GM19467 (cell line): ENCODE results near the gene LRRC56.
"Not testable (repeated sequence)": the region's sequence is repeated elsewhere in the genome, so short reads cannot be mapped to it uniquely, and the experiment has no call there.

Experiments
- ATAC-seq: cut with Tn5 transposase; IDR thresholded peaks from one replicate; pipeline ENCODE4 v1.9.1; 2021; ENCODE audit warnings: mild to moderate bottlenecking, moderate library complexity; ENCODE audit not compliant: unreplicated experiment

The LRRC56 gene

DNA sequence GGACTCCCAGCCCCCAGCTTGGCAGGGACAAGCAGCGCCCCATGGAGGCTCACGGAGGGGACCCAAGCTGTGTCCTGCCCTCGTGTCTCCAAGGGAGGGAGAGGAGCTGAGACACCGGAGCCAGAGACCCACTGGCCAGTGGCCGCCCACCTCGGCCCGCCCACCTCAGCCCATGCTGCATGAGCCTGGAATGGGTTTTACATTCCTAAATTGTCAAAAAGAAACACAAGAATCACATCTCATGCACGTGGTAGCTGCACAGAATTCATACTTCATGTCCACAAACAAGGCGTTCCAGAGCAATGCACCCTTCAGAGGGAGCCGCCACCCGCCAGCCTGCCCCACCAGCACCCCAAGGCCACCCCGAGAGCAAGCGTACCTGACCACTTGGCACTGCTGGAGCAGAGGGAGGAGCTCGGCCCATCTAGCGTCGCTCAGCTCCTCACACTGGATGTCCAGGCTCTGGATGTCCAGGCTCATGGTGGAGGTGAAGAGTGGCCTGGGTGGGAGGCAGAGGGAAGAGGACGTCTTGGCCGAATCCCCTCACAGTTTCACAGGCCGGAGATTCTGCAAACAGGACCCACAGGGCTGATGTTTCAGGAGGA lies 35.5 kb upstream of the LRRC56 start:
- ATAC-seq: no peak

DNA sequence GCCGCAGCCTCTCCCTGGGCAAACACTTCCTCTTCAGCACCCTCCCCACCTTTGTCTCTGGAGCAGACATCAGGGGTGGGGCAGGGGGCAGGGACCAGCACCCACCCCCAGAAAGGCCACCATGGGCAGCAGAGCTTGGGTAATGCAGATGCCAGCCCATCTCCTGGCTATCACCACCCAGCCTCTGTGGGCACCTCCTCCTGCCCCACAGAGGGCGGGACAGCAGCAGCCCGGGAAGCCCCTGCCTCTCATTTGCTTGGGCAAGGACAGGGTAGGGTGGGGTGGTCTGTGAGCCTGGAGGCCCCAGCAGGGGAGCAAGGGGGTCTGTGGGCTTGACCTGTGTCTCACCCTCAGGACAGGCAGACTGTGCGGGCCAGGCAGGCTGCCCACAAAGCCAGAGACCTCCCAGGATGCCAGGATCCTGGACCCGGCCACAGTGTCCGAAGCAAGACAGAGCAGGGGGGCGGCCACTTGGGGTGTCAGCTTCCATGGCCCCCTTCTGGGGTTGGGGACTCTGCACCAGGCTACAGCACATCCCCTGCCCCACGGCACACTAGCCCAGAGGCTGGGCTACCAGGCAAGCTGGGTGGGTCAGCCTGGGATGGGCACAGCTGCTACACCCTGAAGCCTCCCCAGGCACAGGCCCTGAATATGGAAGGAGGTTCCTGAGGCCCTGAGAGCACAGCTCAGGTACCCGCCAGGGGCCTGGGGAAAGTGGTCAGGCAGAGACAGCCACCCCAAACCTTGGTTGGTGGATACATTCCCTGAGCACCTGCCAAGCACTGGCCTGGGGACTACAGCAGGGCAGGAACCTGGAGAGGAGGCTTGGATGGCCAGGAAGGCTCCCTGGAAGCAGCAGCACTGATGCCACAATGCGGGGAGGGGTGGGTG lies 34.8 kb upstream of the LRRC56 start:
- no peak for ATAC-seq

GRCh38 chr11:503179-503981 lies 33.9 kb upstream of the LRRC56 start:
- no peak for ATAC-seq

DNA sequence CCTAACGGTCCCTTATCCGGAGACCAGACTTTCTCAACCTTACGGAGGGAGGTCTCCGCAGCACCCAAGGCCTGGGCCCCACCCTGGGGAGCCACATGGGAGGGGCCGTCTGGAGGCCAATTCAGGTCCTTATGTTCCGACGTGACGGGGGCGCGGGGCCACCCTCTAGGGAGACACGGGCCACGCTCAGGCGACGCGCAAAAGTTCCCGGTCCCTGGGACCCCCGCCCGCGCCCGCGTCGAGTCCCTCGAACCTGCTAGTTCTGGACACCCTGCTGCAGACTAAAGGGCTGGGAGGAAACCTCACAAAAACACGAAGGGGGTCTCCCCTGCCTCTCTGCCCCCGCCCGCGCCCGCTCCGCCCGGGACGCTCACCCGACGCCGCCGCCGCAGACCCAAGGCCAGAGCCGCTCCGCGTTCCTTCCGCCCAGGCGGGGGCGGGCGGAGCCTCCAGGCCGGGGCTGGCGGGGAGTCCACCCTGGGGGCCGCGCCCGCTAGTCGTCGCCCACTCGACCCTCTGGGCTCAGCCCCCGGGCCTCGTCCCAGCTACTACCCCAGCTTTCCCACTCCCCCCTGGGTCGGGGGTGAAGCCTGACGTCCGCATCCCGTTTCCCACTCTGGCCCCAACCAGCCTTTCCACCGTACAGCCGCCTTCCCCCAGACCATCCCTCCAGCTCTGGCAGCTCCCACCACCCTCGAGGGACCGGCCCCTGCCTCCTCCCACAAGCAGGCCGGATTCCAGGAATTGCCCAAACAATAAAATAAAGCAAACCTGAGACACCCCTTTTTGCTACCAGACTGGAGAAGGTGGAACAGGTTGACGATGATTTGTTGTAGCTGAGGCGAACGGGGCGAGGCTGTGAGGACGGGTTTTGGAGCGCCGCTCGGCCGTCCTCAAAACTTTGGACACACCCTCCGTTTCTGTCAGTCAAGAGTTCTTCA lies 33.0 kb upstream of the LRRC56 start:
- no peak for ATAC-seq

DNA sequence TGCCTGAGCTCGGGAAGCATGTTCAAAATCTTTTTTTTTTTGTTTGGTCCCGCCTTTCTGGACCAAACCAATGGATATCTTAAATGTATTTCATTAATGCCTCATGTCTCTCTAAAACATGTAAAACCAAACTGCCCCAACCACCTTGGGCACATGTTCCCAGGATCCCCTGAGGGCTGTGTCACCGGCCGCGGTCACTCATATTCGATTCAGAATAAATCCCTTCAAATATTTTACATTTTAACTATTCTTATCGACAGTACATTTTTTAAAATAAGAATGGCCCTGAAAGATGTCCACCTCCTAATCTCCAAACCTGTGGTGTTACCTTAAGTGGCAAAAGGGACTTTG lies 32.4 kb upstream of the LRRC56 start:
- no peak for ATAC-seq

- peak; percentile 69 for ATAC-seq
Observed at GRCh38 chr11:506238-506994, 30.9 kb upstream of the LRRC56 start.

- peak; percentile 44 for ATAC-seq
Observed at GRCh38 chr11:506995-507726, 30.2 kb upstream of the LRRC56 start, which contains the start of gene RNH1. Gene RNH1, minus strand, starts transcription at chr11:507242. Its CDS starts 5,080 bp downstream, at chr11:502162.

- no peak for ATAC-seq
Observed at GRCh38 chr11:507727-508515, 29.4 kb upstream of the LRRC56 start.

- no peak for ATAC-seq
Observed at GRCh38 chr11:508956-509355, 28.4 kb upstream of the LRRC56 start.

DNA sequence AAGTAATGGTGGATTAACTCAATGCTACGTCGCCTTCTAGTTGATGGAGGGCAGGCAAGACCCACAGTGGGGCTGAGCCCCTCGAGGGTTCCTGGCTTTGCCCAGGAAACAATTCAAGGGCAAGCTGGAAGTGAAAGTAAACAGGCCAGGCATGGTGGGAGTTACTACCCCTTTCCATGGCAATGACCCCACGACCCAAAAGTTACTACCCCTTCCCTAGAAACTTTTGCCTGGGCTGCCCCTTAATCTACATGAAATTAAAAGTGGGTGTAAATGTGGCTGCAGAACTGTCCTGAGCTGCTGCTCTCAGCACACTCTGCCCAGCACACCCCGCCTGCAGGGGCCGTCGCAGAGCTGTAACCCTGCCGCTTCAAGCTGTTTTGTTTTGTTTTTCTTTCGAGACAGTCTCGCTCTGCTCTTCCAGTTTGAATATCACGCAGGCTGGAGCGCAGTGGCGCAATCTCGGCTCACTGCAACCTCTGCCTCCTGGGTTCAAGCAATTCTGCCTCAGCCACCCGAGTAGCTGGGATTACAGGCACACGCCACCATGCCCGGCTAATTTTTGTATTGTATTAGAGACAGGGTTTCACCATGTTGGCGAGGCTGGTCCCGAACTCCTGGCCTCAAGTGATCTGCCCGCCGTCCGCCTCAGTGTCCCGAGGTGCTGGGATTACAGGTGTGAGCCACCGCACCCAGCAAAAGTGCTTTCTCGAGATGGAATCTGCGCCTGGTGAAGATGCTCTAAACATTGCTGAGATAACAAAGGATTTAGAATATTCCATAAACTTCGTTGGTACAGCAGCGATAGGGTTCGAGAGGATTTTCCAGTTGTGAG lies 24.3 kb upstream of the LRRC56 start:
- no peak for ATAC-seq

DNA sequence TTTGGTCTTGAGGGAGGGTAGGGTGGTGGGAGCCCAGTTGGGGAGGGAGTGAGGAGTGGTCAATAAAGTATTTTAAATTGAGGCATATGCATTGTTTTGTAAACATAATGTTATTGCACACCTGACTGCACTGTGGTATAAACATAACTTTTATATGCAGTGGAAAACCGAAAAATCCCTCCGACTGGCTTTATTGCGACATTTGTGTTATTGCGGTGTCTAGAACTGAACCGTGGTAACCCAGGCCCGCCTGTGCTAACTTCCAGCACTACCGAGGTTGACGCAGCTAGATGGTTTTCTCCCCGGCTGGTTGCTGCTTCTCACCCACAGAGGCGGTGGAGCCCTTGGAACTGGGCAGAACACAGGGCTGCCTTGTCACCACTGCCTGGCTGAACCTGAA lies 22.7 kb upstream of the LRRC56 start:
- ATAC-seq: no peak

DNA sequence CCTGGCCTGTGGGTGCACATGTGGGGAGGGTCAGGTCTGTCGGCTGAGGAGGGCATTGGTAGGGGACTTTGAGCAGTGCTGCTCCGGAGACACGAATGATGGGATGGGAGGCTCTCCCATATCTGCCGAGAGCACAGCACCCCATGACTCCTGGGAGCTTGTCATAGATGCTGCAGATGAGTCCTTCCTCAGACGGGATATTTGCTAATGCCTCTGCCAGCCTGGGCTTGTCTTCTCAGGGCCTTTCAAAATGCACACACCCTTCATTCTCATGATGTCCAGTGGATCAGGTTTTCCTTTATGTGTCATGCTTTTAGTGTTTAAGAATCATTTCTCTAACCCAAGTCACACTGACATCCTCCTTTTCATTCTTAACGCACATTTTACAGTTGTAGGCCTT lies 22.2 kb upstream of the LRRC56 start:
- ATAC-seq: no peak

DNA sequence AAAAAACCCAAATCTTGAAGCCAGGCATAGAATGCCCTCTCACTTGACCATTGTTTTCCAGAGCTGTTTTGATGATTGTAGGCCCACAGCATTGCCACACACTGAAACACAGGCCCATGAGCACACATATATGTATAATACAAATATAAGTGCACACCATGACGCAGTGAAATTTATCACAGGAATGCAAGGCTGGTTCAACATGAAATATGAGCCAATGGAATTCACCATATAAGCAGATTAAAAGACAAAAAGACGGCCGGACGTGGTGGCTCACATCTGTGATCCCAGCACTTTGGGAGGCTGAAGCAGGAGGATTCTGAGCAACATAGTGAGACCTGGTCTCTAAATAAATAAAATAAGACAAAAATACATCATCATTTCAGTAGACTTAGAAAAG lies 20.9 kb upstream of the LRRC56 start:
- no peak for ATAC-seq

DNA sequence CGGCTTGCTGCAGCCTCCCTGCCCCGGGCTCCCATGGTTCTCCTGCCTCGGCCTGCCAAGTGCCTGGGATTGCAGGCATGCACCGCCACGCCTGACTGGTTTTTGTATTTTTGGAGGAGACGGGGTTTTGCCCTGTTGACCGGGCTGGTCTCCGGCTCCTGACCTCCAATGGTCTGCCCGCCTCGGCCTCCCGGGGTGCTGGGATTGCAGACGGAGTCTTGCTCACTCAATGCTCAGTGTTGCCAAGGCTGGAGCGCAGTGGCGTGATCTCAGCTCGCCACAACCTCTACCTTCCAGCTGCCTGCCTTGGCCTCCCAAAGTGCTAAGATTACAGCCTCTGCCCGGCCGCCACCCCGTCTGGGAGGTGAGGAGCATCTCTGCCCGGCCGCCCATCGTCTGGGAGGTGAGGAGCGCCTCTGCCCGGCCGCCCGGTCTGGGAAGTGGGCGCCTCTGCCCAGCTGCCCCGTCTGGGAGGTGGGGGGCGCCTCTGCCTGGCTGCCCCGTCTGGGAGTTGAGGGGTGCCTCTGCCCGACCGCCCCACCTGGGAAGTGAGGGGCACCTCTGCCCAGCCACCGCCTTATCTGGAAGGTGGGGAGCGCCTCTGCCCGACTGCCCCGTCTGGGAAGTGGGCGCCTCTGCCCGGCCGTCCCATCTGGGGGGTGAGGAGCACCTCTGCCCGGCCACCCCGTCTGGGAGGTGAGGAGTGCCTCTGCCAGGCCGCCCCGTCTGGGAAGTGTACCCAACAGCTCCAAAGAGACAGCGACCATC lies 20.2 kb upstream of the LRRC56 start:
- not testable (repeated sequence) for ATAC-seq

DNA sequence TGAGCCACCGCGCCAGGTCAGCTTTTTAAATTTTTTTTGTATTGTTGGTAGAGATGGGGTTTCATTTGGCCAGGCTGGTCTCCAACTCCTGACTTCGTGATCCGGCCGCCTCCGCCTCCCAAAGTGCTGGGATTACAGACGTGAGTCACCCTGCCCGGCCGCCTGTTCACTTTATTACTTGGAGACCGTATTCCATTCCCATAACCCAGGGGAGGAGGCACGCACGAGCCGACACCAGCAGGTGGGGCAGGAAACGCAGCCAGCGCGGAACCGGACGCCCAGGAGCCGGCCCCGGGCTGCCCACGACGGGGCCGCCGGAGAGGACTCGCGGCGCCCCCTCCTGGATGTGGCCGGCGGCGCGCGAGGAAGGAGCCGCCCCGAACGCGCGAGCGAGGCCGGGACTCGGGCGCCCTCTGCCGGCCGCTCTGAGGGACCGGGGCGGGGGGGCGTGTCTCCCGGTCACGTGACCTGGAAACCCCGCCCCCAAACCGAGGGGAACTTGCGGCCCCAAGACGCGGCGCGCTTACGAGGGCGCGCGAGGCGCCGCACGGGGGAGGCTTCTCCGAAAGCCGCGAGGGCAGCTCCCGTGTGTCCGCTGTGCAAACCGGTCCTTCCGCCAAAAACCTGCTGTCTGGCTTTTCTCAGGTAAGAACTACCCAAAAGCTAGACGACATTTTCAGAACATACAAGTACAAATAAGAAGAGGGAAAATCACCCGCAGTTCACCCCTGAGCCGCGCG lies 18.7 kb upstream of the LRRC56 start:
- peak; percentile 84 for ATAC-seq
